Brain microvascular endothelial cell (primary cell): ENCODE data around the gene PCLAF.

Source experiments
- DNase-seq: peaks from one replicate; pipeline ENCODE4 v3.0.0-alpha.2; 2020
- H3K27ac ChIP-seq: fragments of 250-450 bp; sonication (Bioruptor Pico); 2 replicates; pipeline ENCODE4 v1.5.1; 2020; ENCODE audit warnings: mild to moderate bottlenecking, moderate library complexity
- H3K27me3 ChIP-seq: fragments of 250-450 bp; sonication (Bioruptor Pico); replicated peaks from 2 replicates; pipeline ENCODE4 v1.5.1; 2020; ENCODE audit warnings: mild to moderate bottlenecking
- H3K36me3 ChIP-seq: fragments of 250-450 bp; sonication (Bioruptor Pico); replicated peaks from 2 replicates; pipeline ENCODE4 v1.5.1; 2020; ENCODE audit warnings: mild to moderate bottlenecking
- H3K4me3 ChIP-seq: 2 replicates; pipeline ENCODE4 v1.5.1; 2011; ENCODE audit warnings: low read depth, mild to moderate bottlenecking, control low read depth, low read length, moderate library complexity
- CTCF ChIP-seq: IDR thresholded peaks from 2 replicates; pipeline ENCODE4 v1.5.1; 2011; ENCODE audit warnings: low read depth, mild to moderate bottlenecking, moderate library complexity, low read length, control low read depth, inconsistent platforms; ENCODE audit errors: missing control alignments
- in situ Hi-C: cut with HindIII; loops from 2 replicates; pipeline ENCODE4 v1.10.0; 2017; ENCODE audit warnings: low sequenced_read_pairs, low pct_ligation_motif_present

The PCLAF gene

DNA sequence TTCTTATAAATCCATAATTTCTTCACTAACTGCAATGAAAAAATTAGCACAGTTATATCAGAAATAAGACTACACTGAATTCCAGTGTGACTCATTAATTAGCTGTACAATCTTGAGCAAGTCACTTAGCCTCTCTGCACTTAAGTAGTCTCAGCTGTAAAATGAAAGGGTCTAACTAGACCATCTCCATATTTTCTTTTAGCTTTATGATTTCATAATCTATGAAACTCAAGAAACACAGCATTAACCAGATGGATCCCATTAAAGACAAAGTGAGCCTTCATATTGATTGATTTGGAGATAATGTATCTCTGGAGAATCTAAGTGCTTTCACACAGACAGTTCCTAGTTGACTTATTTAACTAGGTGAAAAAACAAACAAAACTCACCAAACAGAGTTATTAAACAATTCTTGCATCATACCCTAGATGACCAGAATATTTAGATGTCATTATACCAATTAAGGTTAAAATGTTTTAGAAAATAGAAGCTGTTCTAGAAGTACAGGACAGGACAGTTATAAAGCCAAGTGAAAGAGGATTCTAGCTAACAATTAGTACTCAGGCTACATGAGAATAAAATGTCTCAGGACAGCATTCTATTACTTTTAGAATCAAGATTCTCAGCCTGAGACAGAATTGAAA, 36.5 kb downstream of the PCLAF start:
- Histone ChIP-seq H3K36me3 (no peaks in the 10 kb centered on the region), H3K27me3 (no peaks in the 10 kb centered on the region), H3K4me3 (no peak overlapping the region), H3K27ac (no peak overlapping the region)
- DNase-seq = no peak
- in situ Hi-C loops = no loop called here
- no peak for TF ChIP-seq CTCF

DNA sequence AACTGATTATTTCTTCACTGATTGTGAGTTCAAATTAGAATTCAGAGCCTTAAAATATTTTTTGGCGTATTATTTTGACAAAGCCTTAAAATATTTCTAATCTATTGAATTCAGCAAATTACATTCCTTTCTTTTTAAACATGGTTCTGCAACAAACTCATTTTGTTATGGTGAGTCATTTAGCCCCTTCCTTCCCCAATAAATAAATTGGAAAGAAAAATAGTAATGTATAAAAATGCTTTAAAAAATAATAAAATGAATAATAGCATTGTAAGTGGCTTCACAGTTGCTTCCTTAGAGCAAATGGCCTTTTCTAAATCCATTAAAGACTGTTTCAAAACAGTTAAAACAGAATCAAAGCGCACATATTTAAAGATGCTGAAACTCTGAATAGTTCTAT, 37.4 kb downstream of the PCLAF start:
- Histone ChIP-seq H3K36me3 (no peaks in the 10 kb centered on the region), H3K4me3 (no peak overlapping the region), H3K27me3 (no peaks in the 10 kb centered on the region), H3K27ac (no peak overlapping the region)
- no peak for DNase-seq
- in situ Hi-C loops = no loop called here
- TF ChIP-seq CTCF = no peak

- Histone ChIP-seq H3K27me3 (no peaks in the 10 kb centered on the region), H3K4me3 (no peak overlapping the region), H3K27ac (no peak overlapping the region), H3K36me3 (no peaks in the 10 kb centered on the region)
- no peak for TF ChIP-seq CTCF
- in situ Hi-C loops = no loop called here
- no peak for DNase-seq
Measured at GRCh38 chr15:64343222-64343621, 38.0 kb downstream of the PCLAF start.

DNA sequence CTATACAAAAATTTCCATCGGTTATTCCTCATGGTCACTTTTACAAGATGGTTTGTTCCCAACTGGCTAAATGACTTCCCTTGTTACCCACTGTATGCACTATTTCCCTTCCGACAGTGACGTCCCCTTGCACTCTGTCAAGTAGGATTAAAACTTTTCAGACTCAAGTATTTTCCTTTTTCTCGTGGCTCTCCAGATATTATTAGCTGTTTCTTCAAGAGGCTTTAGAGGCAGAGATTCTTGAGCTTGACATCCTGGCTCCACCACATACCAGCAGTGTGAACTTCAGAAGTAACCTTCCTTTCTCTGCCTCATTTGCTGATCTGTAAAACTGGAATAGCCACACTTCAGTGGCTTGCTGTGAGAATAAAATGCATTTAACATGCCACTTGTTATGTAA, 39.3 kb downstream of the PCLAF start:
- Histone ChIP-seq H3K36me3 (no peaks in the 10 kb centered on the region), H3K27me3 (no peaks in the 10 kb centered on the region), H3K4me3 (no peak overlapping the region), H3K27ac (no peak overlapping the region)
- in situ Hi-C loops = no loop called here
- DNase-seq = no peak
- no peak for TF ChIP-seq CTCF

DNA sequence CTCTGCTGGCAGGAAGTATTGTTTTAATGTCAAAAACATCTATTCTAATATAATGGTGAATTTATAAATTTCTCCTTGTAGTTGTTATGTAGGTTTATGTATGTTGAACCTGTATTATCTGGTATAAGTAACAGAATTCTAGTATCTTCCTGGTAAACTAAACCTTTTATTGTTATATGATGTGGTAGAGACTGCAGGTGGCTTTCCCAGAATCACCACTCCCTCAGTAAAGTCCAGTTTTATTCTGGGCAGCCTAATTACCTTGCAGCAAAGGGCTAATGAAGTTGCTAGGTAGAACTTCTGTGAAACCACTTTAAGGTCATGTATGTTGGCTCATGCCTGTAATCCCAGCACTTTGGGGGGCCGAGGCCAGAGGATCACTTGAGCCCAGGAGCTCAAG, 40.9 kb downstream of the PCLAF start:
- Histone ChIP-seq H3K27me3 (no peaks in the 10 kb centered on the region), H3K36me3 (no peaks in the 10 kb centered on the region), H3K27ac (no peak overlapping the region), H3K4me3 (no peak overlapping the region)
- DNase-seq = no peak
- in situ Hi-C loops = no loop called here
- TF ChIP-seq CTCF = no peak

- no peak overlapping the region for H3K27ac ChIP-seq
- no peak for DNase-seq
- H3K36me3 ChIP-seq = no peaks in the 10 kb centered on the region
- no peak overlapping the region for H3K4me3 ChIP-seq
- no peaks in the 10 kb centered on the region for H3K27me3 ChIP-seq
- in situ Hi-C loops = no loop called here
- no peak for TF ChIP-seq CTCF
Measured at GRCh38 chr15:64337761-64338160, 43.5 kb downstream of the PCLAF start.
